H1 (cell line): Measurements from ENCODE around the gene ALOX5. TPM values are rescaled to one million over a fixed set of nuclear protein-coding genes. Genes with fewer than 3 reads are reported as not detected.

Source experiments
- POU5F1 ChIP-seq: IDR thresholded peaks from 2 replicates; pipeline ENCODE4 v1.6.1; 2011; ENCODE audit warnings: low read depth, mild to moderate bottlenecking, low read length, moderate library complexity
- polyA plus RNA-seq, 7 experiments: library from polyadenylated mRNA; depleted of rRNA in 3 of 7; stranded (reverse) in 5 of 7; unstranded in 2 of 7; fragments of >200 nt in 5 of 7; fragments of 200-250 nt in 2 of 7; gene quantifications; 1 replicate in 5 of 7; 2 replicates in 1 of 7; 4 replicates in 1 of 7; pipeline versions ENCODE4 v1.2.1 to v1.2.3, GENCODE V29; 2011 to 2013; ENCODE audit warnings: missing spikeins in 2 of 7, mixed read lengths in 2 of 7
- total RNA-seq: library from RNA; stranded (reverse); fragmentation: NEBNext Ultra II Directional; extraction: Animal tissue kit (Norgen Biotek cat#: 25700); gene quantifications from 2 replicates; pipeline ENCODE4 v1.2.1, GENCODE V29; 2021

The ALOX5 gene
- total and polyA plus RNA-seq, 2 of the 8 experiments (the other 6 are each of a cell fraction or from before 2014, with no cell fraction given): 1.6 to 3.8 TPM

- no peak for TF ChIP-seq POU5F1
Measured at GRCh38 chr10:45372251-45372951, 1.6 kb upstream of the ALOX5 start (continued).
